ENCODE measurements around the gene MARCKSL1. TPM values are rescaled to one million over a fixed set of nuclear protein-coding genes. Genes with fewer than 3 reads are reported as not detected.

The MARCKSL1 gene
- total and polyA plus RNA-seq, 2 donors, result 89.0 to 113 TPM

- no peak for DNase-seq (ENCODE audit: low read depth in 6 of 9, low spot score in 9 of 9)
Measured at GRCh38 chr1:32350785-32351398, 14.9 kb upstream of the MARCKSL1 start.

GRCh38 chr1:32349211-32349708 lies 13.2 kb upstream of the MARCKSL1 start:
- Histone ChIP-seq H3K4me1 (ENCODE audit: control insufficient read depth in 2 of 2, insufficient read depth in 2 of 2, low read length in 2 of 2) (peaks cover 9 to 42% of the 10 kb centered on the region in 2 donors), H3K27me3 (ENCODE audit: control insufficient read depth in 2 of 2, insufficient read depth in 1 of 2, low read length in 1 of 2) (peaks cover 0 to 6% of the 10 kb centered on the region in 2 donors), H3K4me3 (ENCODE audit: low read length in 2 of 2) (no peak overlapping the region), H3K27ac (ENCODE audit: low read depth in 1 of 2, low read length in 1 of 2) (no peak overlapping the region), H3K9me3 (ENCODE audit: control insufficient read depth in 2 of 2, insufficient read depth in 1 of 2, low read length in 1 of 2) (peaks cover 0 to 8% of the 10 kb centered on the region in 2 donors), H3K36me3 (ENCODE audit: control insufficient read depth in 2 of 2, insufficient read depth in 2 of 2, low read length in 1 of 2) (peaks cover 0 to 2% of the 10 kb centered on the region in 2 donors)
- DNase-seq (ENCODE audit: low read depth in 6 of 9, low spot score in 9 of 9), result no peak
- WGBS, result 44% methylated on average over 8 of the region's 8 CpGs

More at GRCh38 chr1:32350785-32351398, 14.9 kb upstream of the MARCKSL1 start:
- Histone ChIP-seq H3K4me1 (ENCODE audit: control insufficient read depth in 2 of 2, insufficient read depth in 2 of 2, low read length in 2 of 2) (peaks cover 9 to 38% of the 10 kb centered on the region in 2 donors), H3K4me3 (ENCODE audit: low read length in 2 of 2) (peak overlapping the region; percentile 61 to 85), H3K36me3 (ENCODE audit: control insufficient read depth in 2 of 2, insufficient read depth in 2 of 2, low read length in 1 of 2) (peaks cover 2 to 5% of the 10 kb centered on the region in 2 donors), H3K9me3 (ENCODE audit: control insufficient read depth in 2 of 2, insufficient read depth in 1 of 2, low read length in 1 of 2) (peaks cover 0 to 8% of the 10 kb centered on the region in 2 donors), H3K27ac (ENCODE audit: low read depth in 1 of 2, low read length in 1 of 2) (peak overlapping the region; percentile 76 to 91), H3K27me3 (ENCODE audit: control insufficient read depth in 2 of 2, insufficient read depth in 1 of 2, low read length in 1 of 2) (peaks cover 0 to 6% of the 10 kb centered on the region in 2 donors)
- 23% methylated on average over 28 of the region's 28 CpGs for WGBS

GRCh38 chr1:32346532-32347157 lies 10.6 kb upstream of the MARCKSL1 start:
- Histone ChIP-seq H3K4me3 (ENCODE audit: low read length in 2 of 2) (no peak overlapping the region), H3K27me3 (ENCODE audit: control insufficient read depth in 2 of 2, insufficient read depth in 1 of 2, low read length in 1 of 2) (peaks cover 0 to 2% of the 10 kb centered on the region in 2 donors), H3K36me3 (ENCODE audit: control insufficient read depth in 2 of 2, insufficient read depth in 2 of 2, low read length in 1 of 2) (no peaks in the 10 kb centered on the region), H3K4me1 (ENCODE audit: control insufficient read depth in 2 of 2, insufficient read depth in 2 of 2, low read length in 2 of 2) (peaks cover 4 to 24% of the 10 kb centered on the region in 2 donors), H3K27ac (ENCODE audit: low read depth in 1 of 2, low read length in 1 of 2) (no peak overlapping the region), H3K9me3 (ENCODE audit: control insufficient read depth in 2 of 2, insufficient read depth in 1 of 2, low read length in 1 of 2) (peaks cover 0 to 8% of the 10 kb centered on the region in 2 donors)
- no peak for DNase-seq (ENCODE audit: low read depth in 6 of 9, low spot score in 9 of 9)
- 96% methylated on average over 9 of the region's 9 CpGs for WGBS

GRCh38 chr1:32345289-32345827 lies 9.3 kb upstream of the MARCKSL1 start:
- Histone ChIP-seq H3K27ac (ENCODE audit: low read depth in 1 of 2, low read length in 1 of 2) (no peak overlapping the region), H3K4me1 (ENCODE audit: control insufficient read depth in 2 of 2, insufficient read depth in 2 of 2, low read length in 2 of 2) (peaks cover 4 to 22% of the 10 kb centered on the region in 2 donors), H3K27me3 (ENCODE audit: control insufficient read depth in 2 of 2, insufficient read depth in 1 of 2, low read length in 1 of 2) (peaks cover 0 to 2% of the 10 kb centered on the region in 2 donors), H3K9me3 (ENCODE audit: control insufficient read depth in 2 of 2, insufficient read depth in 1 of 2, low read length in 1 of 2) (peaks cover 0 to 1% of the 10 kb centered on the region in 2 donors), H3K4me3 (ENCODE audit: low read length in 2 of 2) (no peak overlapping the region), H3K36me3 (ENCODE audit: control insufficient read depth in 2 of 2, insufficient read depth in 2 of 2, low read length in 1 of 2) (no peaks in the 10 kb centered on the region)
- no peak for DNase-seq (ENCODE audit: low read depth in 6 of 9, low spot score in 9 of 9)
- 29% methylated on average over 8 of the region's 8 CpGs for WGBS

- H3K27ac ChIP-seq (ENCODE audit: low read depth in 1 of 2, low read length in 1 of 2), result peak overlapping the region in 1 of 2 donors; percentile 11
- no peak for DNase-seq (ENCODE audit: low read depth in 6 of 9, low spot score in 9 of 9)
- no peak overlapping the region for H3K4me3 ChIP-seq (ENCODE audit: low read length in 2 of 2)
- H3K27me3 ChIP-seq (ENCODE audit: control insufficient read depth in 2 of 2, insufficient read depth in 1 of 2, low read length in 1 of 2), result peaks cover 0 to 8% of the 10 kb centered on the region in 2 donors
- H3K9me3 ChIP-seq (ENCODE audit: control insufficient read depth in 2 of 2, insufficient read depth in 1 of 2, low read length in 1 of 2), result no peaks in the 10 kb centered on the region
- H3K4me1 ChIP-seq (ENCODE audit: control insufficient read depth in 2 of 2, insufficient read depth in 2 of 2, low read length in 2 of 2), result peaks cover 0 to 18% of the 10 kb centered on the region in 2 donors
- H3K36me3 ChIP-seq (ENCODE audit: control insufficient read depth in 2 of 2, insufficient read depth in 2 of 2, low read length in 1 of 2), result no peaks in the 10 kb centered on the region
- WGBS, result 93% methylated on average over 10 of the region's 10 CpGs
Measured at GRCh38 chr1:32342704-32343103, 6.7 kb upstream of the MARCKSL1 start.

- H3K36me3 ChIP-seq (ENCODE audit: control insufficient read depth in 2 of 2, insufficient read depth in 2 of 2, low read length in 1 of 2), result no peaks in the 10 kb centered on the region
- peaks cover 0 to 26% of the 10 kb centered on the region in 2 donors for H3K4me1 ChIP-seq (ENCODE audit: control insufficient read depth in 2 of 2, insufficient read depth in 2 of 2, low read length in 2 of 2)
- H3K27me3 ChIP-seq (ENCODE audit: control insufficient read depth in 2 of 2, insufficient read depth in 1 of 2, low read length in 1 of 2), result peaks cover 0 to 13% of the 10 kb centered on the region in 2 donors
- WGBS, result 94% methylated on average over 5 of the region's 5 CpGs
- no peaks in the 10 kb centered on the region for H3K9me3 ChIP-seq (ENCODE audit: control insufficient read depth in 2 of 2, insufficient read depth in 1 of 2, low read length in 1 of 2)
- peak overlapping the region in 1 of 2 donors; percentile 66 for H3K27ac ChIP-seq (ENCODE audit: low read depth in 1 of 2, low read length in 1 of 2)
- no peak overlapping the region for H3K4me3 ChIP-seq (ENCODE audit: low read length in 2 of 2)
- DNase-seq (ENCODE audit: low read depth in 6 of 9, low spot score in 9 of 9), result no peak
Measured at GRCh38 chr1:32341971-32342370, 5.9 kb upstream of the MARCKSL1 start.

GRCh38 chr1:32341186-32341757 lies 5.2 kb upstream of the MARCKSL1 start:
- Histone ChIP-seq H3K4me1 (ENCODE audit: control insufficient read depth in 2 of 2, insufficient read depth in 2 of 2, low read length in 2 of 2) (peaks cover 4 to 33% of the 10 kb centered on the region in 2 donors), H3K4me3 (ENCODE audit: low read length in 2 of 2) (no peak overlapping the region), H3K27ac (ENCODE audit: low read depth in 1 of 2, low read length in 1 of 2) (peak overlapping the region; percentile 33 to 66), H3K27me3 (ENCODE audit: control insufficient read depth in 2 of 2, insufficient read depth in 1 of 2, low read length in 1 of 2) (peaks cover 0 to 20% of the 10 kb centered on the region in 2 donors), H3K9me3 (ENCODE audit: control insufficient read depth in 2 of 2, insufficient read depth in 1 of 2, low read length in 1 of 2) (no peaks in the 10 kb centered on the region), H3K36me3 (ENCODE audit: control insufficient read depth in 2 of 2, insufficient read depth in 2 of 2, low read length in 1 of 2) (no peaks in the 10 kb centered on the region)
- DNase-seq (ENCODE audit: low read depth in 6 of 9, low spot score in 9 of 9), result no peak
- 96% methylated on average over 11 of the region's 11 CpGs for WGBS

GRCh38 chr1:32339363-32339978 lies 3.4 kb upstream of the MARCKSL1 start:
- 77% methylated on average over 5 of the region's 5 CpGs for WGBS
- Histone ChIP-seq H3K4me1 (ENCODE audit: control insufficient read depth in 2 of 2, insufficient read depth in 2 of 2, low read length in 2 of 2) (peaks cover 6 to 36% of the 10 kb centered on the region in 2 donors), H3K4me3 (ENCODE audit: low read length in 2 of 2) (no peak overlapping the region), H3K27ac (ENCODE audit: low read depth in 1 of 2, low read length in 1 of 2) (no peak overlapping the region), H3K36me3 (ENCODE audit: control insufficient read depth in 2 of 2, insufficient read depth in 2 of 2, low read length in 1 of 2) (peaks cover 0 to 2% of the 10 kb centered on the region in 2 donors), H3K27me3 (ENCODE audit: control insufficient read depth in 2 of 2, insufficient read depth in 1 of 2, low read length in 1 of 2) (peaks cover 0 to 19% of the 10 kb centered on the region in 2 donors), H3K9me3 (ENCODE audit: control insufficient read depth in 2 of 2, insufficient read depth in 1 of 2, low read length in 1 of 2) (no peaks in the 10 kb centered on the region)
- no peak for DNase-seq (ENCODE audit: low read depth in 6 of 9, low spot score in 9 of 9)
